WI38 (cell line): Measurements from ENCODE around the gene RCOR1.
A peak's percentile ranks its signal among the peaks of the same experiment; 100 is the strongest.
"Not testable (repeated sequence)": the region's sequence is repeated elsewhere in the genome, so short reads cannot be mapped to it uniquely, and the experiment has no call there.

ENCODE experiments used
- H3K4me3 ChIP-seq: 2 replicates; pipeline ENCODE4 v1.5.1; 2011; ENCODE audit warnings: low read depth, mild to moderate bottlenecking, control low read depth, low read length
- CTCF ChIP-seq: IDR thresholded peaks from 2 replicates; pipeline ENCODE4 v1.5.1; 2012; ENCODE audit warnings: low read depth, mild to moderate bottlenecking, control low read depth, low read length

The RCOR1 gene

GRCh38 chr14:102591944-102592762, at the start of gene RCOR1:
TSS of gene RCOR1 (plus strand) at chr14:102592649. CDS start at chr14:102592887, 238 bp downstream.
- H3K4me3 ChIP-seq = peak within 1 kb of the TSS; percentile 89
- no peak for TF ChIP-seq CTCF

GRCh38 chr14:102544046-102544746, 48.3 kb upstream of the RCOR1 start:
- TF ChIP-seq CTCF = no peak
- H3K4me3 ChIP-seq = no peak overlapping the region

- no peak for TF ChIP-seq CTCF
- no peak overlapping the region for H3K4me3 ChIP-seq
Observed at GRCh38 chr14:102544747-102545460, 47.5 kb upstream of the RCOR1 start.

- H3K4me3 ChIP-seq = no peak overlapping the region
- TF ChIP-seq CTCF = no peak
Observed at GRCh38 chr14:102545461-102546265, 46.8 kb upstream of the RCOR1 start.

- TF ChIP-seq CTCF = no peak
- H3K4me3 ChIP-seq = no peak overlapping the region
Observed at GRCh38 chr14:102548616-102549240, 43.7 kb upstream of the RCOR1 start.

- not testable (repeated sequence) for H3K4me3 ChIP-seq
Observed at GRCh38 chr14:102550927-102551401, 41.5 kb upstream of the RCOR1 start.
